HG02759 (cell line): ENCODE results near the gene KRTAP10-8.
"Not testable (repeated sequence)": the region's sequence is repeated elsewhere in the genome, so short reads cannot be mapped to it uniquely, and the experiment has no call there.

Source experiments
- ATAC-seq: cut with Tn5 transposase; IDR thresholded peaks from one replicate; pipeline ENCODE4 v1.9.1; 2021; ENCODE audit warnings: mild to moderate bottlenecking, moderate library complexity; ENCODE audit not compliant: unreplicated experiment

KRTAP10-8 gene

GRCh38 chr21:44612029-44612486, at the start of gene KRTAP10-8:
Gene KRTAP10-8 (plus strand): TSS chr21:44612079. CDS start chr21:44612101, 22 bp downstream.
- ATAC-seq = no peak

GRCh38 chr21:44564099-44564498, 47.8 kb upstream of the KRTAP10-8 start:
- no peak for ATAC-seq

- no peak for ATAC-seq
These were observed 46.8 kb upstream of the KRTAP10-8 start for GRCh38 chr21:44564886-44565598.

- ATAC-seq = no peak
These were observed 45.5 kb upstream of the KRTAP10-8 start for GRCh38 chr21:44566403-44566802.

GRCh38 chr21:44567481-44568171, 44.3 kb upstream of the KRTAP10-8 start:
- no peak for ATAC-seq

- no peak for ATAC-seq
These were observed 43.6 kb upstream of the KRTAP10-8 start for GRCh38 chr21:44568261-44568660.

GRCh38 chr21:44568667-44569556, 43.0 kb upstream of the KRTAP10-8 start:
- ATAC-seq = no peak

- no peak for ATAC-seq
These were observed 41.9 kb upstream of the KRTAP10-8 start for GRCh38 chr21:44569861-44570517.

- no peak for ATAC-seq
These were observed 40.6 kb upstream of the KRTAP10-8 start for GRCh38 chr21:44571296-44571695.

- ATAC-seq = no peak
These were observed 39.8 kb upstream of the KRTAP10-8 start for GRCh38 chr21:44571844-44572782.

- no peak for ATAC-seq
These were observed 38.8 kb upstream of the KRTAP10-8 start for GRCh38 chr21:44572959-44573583.

- ATAC-seq = not testable (repeated sequence)
These were observed 38.0 kb upstream of the KRTAP10-8 start, which contains the start of gene KRTAP10-4 for GRCh38 chr21:44573630-44574456. Gene KRTAP10-4 (plus strand): TSS chr21:44573729. CDS start chr21:44573759, 30 bp downstream.

- no peak for ATAC-seq
These were observed 37.2 kb upstream of the KRTAP10-8 start for GRCh38 chr21:44574457-44575306.

- no peak for ATAC-seq
These were observed 36.4 kb upstream of the KRTAP10-8 start for GRCh38 chr21:44575307-44576024.

GRCh38 chr21:44576025-44576420, 35.9 kb upstream of the KRTAP10-8 start:
- ATAC-seq = no peak

GRCh38 chr21:44578371-44579055, 33.4 kb upstream of the KRTAP10-8 start:
- ATAC-seq = no peak
